SU-DHL-6 (cell line): ENCODE measurements around the gene CKMT1B.
"Not testable (repeated sequence)": the region's sequence is repeated elsewhere in the genome, so short reads cannot be mapped to it uniquely, and the experiment has no call there.

ENCODE experiments used
- H2AFZ ChIP-seq: fragments of 200-600 bp; sonication (generic); 2 replicates; pipeline ENCODE4 v1.6.1; 2014; ENCODE audit warnings: low read depth, mild to moderate bottlenecking, moderate library complexity, mixed read lengths, antibody characterized with exemption, low read length; ENCODE audit not compliant: severe bottlenecking
- H3F3A ChIP-seq: fragments of 200-600 bp; shearing (Covaris generic); 2 replicates; pipeline ENCODE4 v1.6.0; 2016; ENCODE audit warnings: antibody characterized with exemption, mild to moderate bottlenecking; ENCODE audit not compliant: insufficient read depth
- H3K27ac ChIP-seq: fragments of 200-600 bp; sonication (generic); 2 replicates; pipeline ENCODE4 v1.5.1; 2016; ENCODE audit warnings: low read depth, mild to moderate bottlenecking, low read length, moderate library complexity, mixed read lengths
- H3K27me3 ChIP-seq: fragments of 200-600 bp; sonication (generic), shearing (Covaris generic); 2 replicates; pipeline ENCODE4 v1.6.0; 2014; ENCODE audit warnings: mild to moderate bottlenecking, low read length
- H3K36me3 ChIP-seq: fragments of 200-600 bp; sonication (generic); 2 replicates; pipeline ENCODE4 v1.6.1; 2014; ENCODE audit warnings: mild to moderate bottlenecking, low read length, mixed read lengths
- H3K4me2 ChIP-seq: fragments of 300-600, 200-600 bp; shearing (Covaris generic), sonication (generic); 2 replicates; pipeline ENCODE4 v1.6.0; 2014; ENCODE audit warnings: low read length, low read depth, mild to moderate bottlenecking; ENCODE audit not compliant: poor library complexity, severe bottlenecking
- H3K4me3 ChIP-seq: fragments of 200-600 bp; sonication (generic); 2 replicates; pipeline ENCODE4 v1.5.1; 2014; ENCODE audit warnings: antibody characterized with exemption, low read length, mild to moderate bottlenecking, mixed read lengths; ENCODE audit not compliant: insufficient read depth, poor library complexity, severe bottlenecking
- H3K79me2 ChIP-seq: fragments of 200-600 bp; sonication (generic); 2 replicates; pipeline ENCODE4 v1.6.1; 2014; ENCODE audit warnings: mild to moderate bottlenecking, low read length, moderate library complexity; ENCODE audit not compliant: insufficient read depth
- H3K9ac ChIP-seq: fragments of 200-600 bp; sonication (generic); 2 replicates; pipeline ENCODE4 v1.7.0; 2014; ENCODE audit warnings: mild to moderate bottlenecking, low read length
- H3K9me2 ChIP-seq: fragments of 200-600 bp; sonication (generic); replicated peaks from 2 replicates; pipeline ENCODE4 v1.6.1; 2014; ENCODE audit warnings: low read length; ENCODE audit not compliant: insufficient read depth
- H3K9me3 ChIP-seq: fragments of 200-600 bp; sonication (generic); 2 replicates; pipeline ENCODE4 v1.6.1; 2014; ENCODE audit warnings: low read length, mixed read lengths; ENCODE audit not compliant: insufficient read depth
- H4K20me1 ChIP-seq: fragments of 200-600 bp; sonication (generic); 2 replicates; pipeline ENCODE4 v1.6.1; 2014; ENCODE audit warnings: low read depth, mild to moderate bottlenecking, antibody characterized with exemption, low read length, moderate library complexity, mixed read lengths
- CTCF ChIP-seq: fragments of 200-600 bp; sonication (generic); IDR thresholded peaks from one replicate; pipeline ENCODE4 v1.5.1; 2017; ENCODE audit warnings: antibody characterized with exemption, mild to moderate bottlenecking, low read length, moderate library complexity; ENCODE audit not compliant: insufficient read depth, poor library complexity, severe bottlenecking
- EZH2phosphoT487 ChIP-seq: fragments of 200-600 bp; sonication (generic), shearing (Covaris generic); conservative IDR thresholded peaks from 2 replicates; pipeline ENCODE4 v1.6.1; 2018; ENCODE audit warnings: mild to moderate bottlenecking, antibody characterized with exemption, low read length, moderate library complexity, mixed read lengths

Gene CKMT1B

GRCh38 chr15:43618700-43619099, 24.9 kb downstream of the CKMT1B start, which contains the start of gene STRC:
Gene STRC (minus strand): TSS chr15:43618800. CDS start chr15:43618722, 78 bp downstream.
- not testable (repeated sequence) for H3K4me2 ChIP-seq, H3K27me3 ChIP-seq, H3K79me2 ChIP-seq, H2AFZ ChIP-seq, H3K9me3 ChIP-seq, H3F3A ChIP-seq, H3K27ac ChIP-seq, H3K36me3 ChIP-seq, H3K9me2 ChIP-seq, H3K9ac ChIP-seq, H4K20me1 ChIP-seq, H3K4me3 ChIP-seq

- not testable (repeated sequence) for H3K27me3 ChIP-seq, H3K9me3 ChIP-seq, H3K4me2 ChIP-seq, H4K20me1 ChIP-seq, H3K79me2 ChIP-seq, H3F3A ChIP-seq, H3K4me3 ChIP-seq, H3K9ac ChIP-seq, H3K27ac ChIP-seq, H3K9me2 ChIP-seq, H2AFZ ChIP-seq, H3K36me3 ChIP-seq
These were observed 28.4 kb downstream of the CKMT1B start for GRCh38 chr15:43622068-43622799.

GRCh38 chr15:43625106-43625505, 31.3 kb downstream of the CKMT1B start:
- Histone ChIP-seq H3K9ac (no peak overlapping the region), H3K4me2 (no peak overlapping the region), H3K27me3 (no peaks in the 10 kb centered on the region), H3F3A (no peaks in the 10 kb centered on the region), H3K9me3 (no peaks in the 10 kb centered on the region), H4K20me1 (no peaks in the 10 kb centered on the region), H2AFZ (no peak overlapping the region), H3K9me2 (no peaks in the 10 kb centered on the region), H3K36me3 (no peaks in the 10 kb centered on the region), H3K4me3 (no peak overlapping the region), H3K79me2 (no peaks in the 10 kb centered on the region), H3K27ac (no peak overlapping the region)
- TF ChIP-seq EZH2phosphoT487 (no peak), CTCF (no peak)

- not testable (repeated sequence) for H3F3A ChIP-seq, H3K9ac ChIP-seq, H3K27ac ChIP-seq, H4K20me1 ChIP-seq, H3K9me3 ChIP-seq, H3K27me3 ChIP-seq, H3K4me2 ChIP-seq, H3K36me3 ChIP-seq, H3K79me2 ChIP-seq, H2AFZ ChIP-seq, H3K9me2 ChIP-seq, H3K4me3 ChIP-seq
These were observed 33.1 kb downstream of the CKMT1B start for GRCh38 chr15:43626937-43627336.

- H3K27ac ChIP-seq, result not testable (repeated sequence)
These were observed 44.8 kb downstream of the CKMT1B start for GRCh38 chr15:43638464-43639204.

More at GRCh38 chr15:43638464-43639204, 44.8 kb downstream of the CKMT1B start:
- H3K27me3 ChIP-seq, H3K4me3 ChIP-seq, H3K4me2 ChIP-seq, H3F3A ChIP-seq, H3K9me2 ChIP-seq, H3K36me3 ChIP-seq, H3K9me3 ChIP-seq, H3K9ac ChIP-seq, H4K20me1 ChIP-seq, H3K79me2 ChIP-seq, H2AFZ ChIP-seq: not testable (repeated sequence)
